ENCODE measurements around the gene CADPS2. TPM values are rescaled to one million over a fixed set of nuclear protein-coding genes. Genes with fewer than 3 reads are reported as not detected.

Gene CADPS2
- total RNA-seq, 1 donor, result 27.2 TPM

GRCh38 chr7:122300211-122300932, 585.9 kb downstream of the CADPS2 start:
- no peak for TF ChIP-seq CTCF (IDR thresholded peaks at IDR 0.05; ENCODE audit: insufficient read depth, low read depth, low read length)
- H3K4me3 ChIP-seq (ENCODE audit: low read depth, low read length), result no peak overlapping the region
- no peak for DNase-seq (ENCODE audit: low read depth)

- no peak for TF ChIP-seq CTCF (IDR thresholded peaks at IDR 0.05; ENCODE audit: insufficient read depth, low read depth, low read length)
- H3K4me3 ChIP-seq (ENCODE audit: low read depth, low read length), result no peak overlapping the region
- DNase-seq (ENCODE audit: low read depth), result no peak
These were observed 586.5 kb downstream of the CADPS2 start for GRCh38 chr7:122299624-122300210.

GRCh38 chr7:122298618-122299017, 587.6 kb downstream of the CADPS2 start:
- no peak for TF ChIP-seq CTCF (IDR thresholded peaks at IDR 0.05; ENCODE audit: insufficient read depth, low read depth, low read length)
- H3K4me3 ChIP-seq (ENCODE audit: low read depth, low read length), result no peak overlapping the region
- DNase-seq (ENCODE audit: low read depth), result no peak

- H3K4me3 ChIP-seq (ENCODE audit: low read depth, low read length), result no peak overlapping the region
- TF ChIP-seq CTCF (IDR thresholded peaks at IDR 0.05; ENCODE audit: insufficient read depth, low read depth, low read length), result no peak
- DNase-seq (ENCODE audit: low read depth), result no peak
These were observed 588.1 kb downstream of the CADPS2 start for GRCh38 chr7:122298131-122298530.

- TF ChIP-seq CTCF (IDR thresholded peaks at IDR 0.05; ENCODE audit: insufficient read depth, low read depth, low read length), result no peak
- H3K4me3 ChIP-seq (ENCODE audit: low read depth, low read length), result no peak overlapping the region
- no peak for DNase-seq (ENCODE audit: low read depth)
These were observed 595.1 kb downstream of the CADPS2 start for GRCh38 chr7:122291189-122291588.

GRCh38 chr7:122290476-122290875, 595.8 kb downstream of the CADPS2 start:
- DNase-seq (ENCODE audit: low read depth), result no peak
- H3K4me3 ChIP-seq (ENCODE audit: low read depth, low read length), result no peak overlapping the region
- TF ChIP-seq CTCF (IDR thresholded peaks at IDR 0.05; ENCODE audit: insufficient read depth, low read depth, low read length), result no peak
